Thyroid gland (tissue), 4 donors: ENCODE results near the gene BLNK.

Experiments used
- CTCF ChIP-seq, 6 experiments: fragments of 200-600 bp in 3 of 6; fragments of 450-650 bp in 3 of 6; sonication (generic) in 3 of 6; IDR thresholded peaks; one replicate each; pipeline ENCODE4 v1.5.1; 2016 to 2019; ENCODE audit warnings: antibody characterized with exemption in 6 of 6, mild to moderate bottlenecking in 2 of 6, inconsistent platforms in 1 of 6, moderate library complexity in 1 of 6
- POLR2A ChIP-seq, 2 donors: fragments of 450-650 bp; IDR thresholded peaks; one replicate each; pipeline ENCODE4 v1.6.1; 2017; ENCODE audit warnings: antibody characterized with exemption in 2 of 2, mild to moderate bottlenecking in 2 of 2, moderate library complexity in 1 of 2

- TF ChIP-seq CTCF (IDR thresholded peaks at IDR 0.05), result no peak
- no peak for TF ChIP-seq POLR2A (IDR thresholded peaks at IDR 0.05)
These were observed 4.1 kb downstream of the BLNK start for GRCh38 chr10:96267234-96267705.
